Transverse colon (tissue), 4 donors: Measurements from ENCODE around the gene KCNQ2. TPM values are rescaled to one million over a fixed set of nuclear protein-coding genes. Genes with fewer than 3 reads are reported as not detected.

Experiments
- DNase-seq: peaks from one replicate; pipeline ENCODE4 v3.0.0-alpha.2; 2019
- H3K27ac ChIP-seq, 4 donors: fragments of 200-600 bp; sonication (generic); 2 replicates each; pipeline ENCODE4 v1.5.1; 2016 to 2018; ENCODE audit warnings: inconsistent platforms in 4 of 4
- H3K27me3 ChIP-seq: fragments of 200-600 bp; sonication (generic); 2 replicates; pipeline ENCODE4 v1.5.1; 2017; ENCODE audit warnings: inconsistent platforms
- H3K36me3 ChIP-seq, 4 donors: fragments of 200-600 bp; sonication (generic); 2 replicates each; pipeline ENCODE4 v1.5.1; 2017 to 2019; ENCODE audit warnings: inconsistent platforms in 4 of 4
- H3K4me1 ChIP-seq, 4 donors: fragments of 200-600 bp; sonication (generic); 2 replicates each; pipeline ENCODE4 v1.5.1; 2017 to 2020; ENCODE audit warnings: inconsistent platforms in 4 of 4
- H3K4me3 ChIP-seq, 4 donors: fragments of 200-600 bp; sonication (generic); 1 replicate in 1 of 4; 2 replicates in 3 of 4; pipeline versions ENCODE4 v1.5.1 to v1.6.1; 2017 to 2019; ENCODE audit warnings: inconsistent platforms in 4 of 4
- H3K9me3 ChIP-seq, 2 donors: fragments of 200-600 bp; sonication (generic); 2 replicates each; pipeline ENCODE4 v1.5.1; 2017 to 2019; ENCODE audit warnings: inconsistent platforms in 2 of 2
- CTCF ChIP-seq, 5 experiments: fragments of 200-600 bp in 3 of 5; fragments of 450-650 bp in 2 of 5; sonication (generic) in 3 of 5; IDR thresholded peaks; 1 replicate in 2 of 5; 2 replicates in 3 of 5; pipeline ENCODE4 v1.5.1; 2016 to 2017; ENCODE audit warnings: antibody characterized with exemption in 5 of 5, inconsistent platforms in 3 of 5, mild to moderate bottlenecking in 2 of 5, moderate library complexity in 1 of 5
- EP300 ChIP-seq: sonication (generic); formaldehyde crosslinking; IDR thresholded peaks from one replicate; pipeline ENCODE4 v1.6.1; 2017; ENCODE audit warnings: antibody characterized with exemption, low read depth
- POLR2A ChIP-seq: fragments of 450-650 bp; IDR thresholded peaks from one replicate; pipeline ENCODE4 v1.6.1; 2016; ENCODE audit warnings: antibody characterized with exemption, mild to moderate bottlenecking, moderate library complexity
- POLR2AphosphoS5 ChIP-seq, 3 donors: sonication (generic); formaldehyde crosslinking; IDR thresholded peaks; one replicate each; pipeline ENCODE4 v1.6.1; 2016; ENCODE audit warnings: antibody characterized with exemption in 3 of 3
- WGBS, 2 donors: methylation state at CpG; one replicate each; pipeline ENCODE4 v1.1.5; 2018; ENCODE audit warnings: low coverage in 1 of 2; 5-methylcytosine and 5-hydroxymethylcytosine counted together
- in situ Hi-C, 4 donors: fragments of 200-750 bp; cut with MboI; loops; one replicate each; pipeline versions ENCODE4 v1.15.0 to v1.15.1; 2017; ENCODE audit warnings: low sequenced_read_pairs in 3 of 4, low pct_ligation_motif_present in 1 of 4, low pct_unique_long_range_greater_than_20kb in 1 of 4
- intact Hi-C: fragments of 100-400 bp; cut with DNase I; formaldehyde crosslinking; loops from one replicate; pipeline ENCODE4 v1.15.1; 2023; ENCODE audit warnings: low total_unique reads
- total RNA-seq, 4 donors: library from RNA; depleted of rRNA; stranded (reverse); fragments of >200 nt; gene quantifications; one replicate each; pipeline ENCODE4 v1.1.0, GENCODE V29; 2016

The KCNQ2 gene
- total RNA-seq, 4 donors from 2014 or later: 0.32 to 0.41 (median 0.37) TPM; not detected in 1

GRCh38 chr20:63493563-63494020 is 21.1 kb upstream of the KCNQ2 start:
- WGBS, 2 donors: 62% methylated on average over 11 of the region's 13 CpGs; no CpG with 5 or more reads in 1 of the 2 donors

GRCh38 chr20:63492982-63493381 is 20.5 kb upstream of the KCNQ2 start:
- H3K4me3 ChIP-seq: no peak overlapping the region
- no peak overlapping the region for H3K27ac ChIP-seq
- DNase-seq: no peak
- H3K27me3 ChIP-seq: peaks cover 55% of the 10 kb centered on the region
- H3K9me3 ChIP-seq: no peaks in the 10 kb centered on the region
- TF ChIP-seq POLR2AphosphoS5 (IDR thresholded peaks at IDR 0.05) (no peak), POLR2A (no peak), EP300 (no peak), CTCF (IDR thresholded peaks at IDR 0.05) (no peak)
- intact Hi-C loops (no loop called here), in situ Hi-C loops (no loop called here)
- no peaks in the 10 kb centered on the region for H3K36me3 ChIP-seq
- WGBS, 2 donors: 75 to 92% methylated on average over 2 to 14 of the region's 14 CpGs
- peaks cover 0 to 8% (median 6%) of the 10 kb centered on the region in 4 donors for H3K4me1 ChIP-seq

More at GRCh38 chr20:63493563-63494020, 21.1 kb upstream of the KCNQ2 start:
- H3K36me3 ChIP-seq: no peaks in the 10 kb centered on the region
- no peaks in the 10 kb centered on the region for H3K9me3 ChIP-seq
- H3K27me3 ChIP-seq: peaks cover 57% of the 10 kb centered on the region
- intact Hi-C loops (no loop called here), in situ Hi-C loops (no loop called here)
- peaks cover 0 to 14% (median 12%) of the 10 kb centered on the region in 4 donors for H3K4me1 ChIP-seq
- no peak overlapping the region for H3K4me3 ChIP-seq
- TF ChIP-seq CTCF (IDR thresholded peaks at IDR 0.05): no peak
- no peak for TF ChIP-seq POLR2AphosphoS5 (IDR thresholded peaks at IDR 0.05)
- no peak for TF ChIP-seq EP300
- H3K27ac ChIP-seq: no peak overlapping the region
- no peak for DNase-seq

- no peak for TF ChIP-seq EP300
- in situ Hi-C loops (no loop called here), intact Hi-C loops (no loop called here)
- H3K4me1 ChIP-seq: peaks cover 0 to 7% (median 6%) of the 10 kb centered on the region in 4 donors
- H3K27me3 ChIP-seq: peaks cover 55% of the 10 kb centered on the region
- H3K9me3 ChIP-seq: no peaks in the 10 kb centered on the region
- H3K27ac ChIP-seq: no peak overlapping the region
- no peak overlapping the region for H3K4me3 ChIP-seq
- H3K36me3 ChIP-seq: no peaks in the 10 kb centered on the region
- DNase-seq: no peak
- 93 to 94% methylated on average over 2 of the region's 2 CpGs for WGBS, 2 donors
Measured at GRCh38 chr20:63492518-63492917, 20.1 kb upstream of the KCNQ2 start.

- WGBS, 2 donors: 49 to 64% methylated on average over 4 of the region's 4 CpGs
- DNase-seq: no peak
- H3K27ac ChIP-seq: no peak overlapping the region
- H3K36me3 ChIP-seq: no peaks in the 10 kb centered on the region
- peaks cover 0 to 7% (median 6%) of the 10 kb centered on the region in 4 donors for H3K4me1 ChIP-seq
- no peak overlapping the region for H3K4me3 ChIP-seq
- peaks cover 53% of the 10 kb centered on the region for H3K27me3 ChIP-seq
- TF ChIP-seq POLR2AphosphoS5 (IDR thresholded peaks at IDR 0.05): no peak
- TF ChIP-seq POLR2A: no peak
- no peak for TF ChIP-seq EP300
- TF ChIP-seq CTCF (IDR thresholded peaks at IDR 0.05): no peak
- in situ Hi-C loops: no loop called here
- intact Hi-C loops: no loop called here
- H3K9me3 ChIP-seq: no peaks in the 10 kb centered on the region
Measured at GRCh38 chr20:63491635-63492230, 19.3 kb upstream of the KCNQ2 start.
